Subcutaneous adipose tissue (tissue), 4 donors: Measurements from ENCODE around the gene LTN1. TPM values are rescaled to one million over a fixed set of nuclear protein-coding genes. Genes with fewer than 3 reads are reported as not detected.

Experiments used
- CTCF ChIP-seq: fragments of 450-650 bp; IDR thresholded peaks from one replicate; pipeline ENCODE4 v1.5.1; 2016; ENCODE audit warnings: low read depth, mild to moderate bottlenecking, control low read depth, antibody characterized with exemption, moderate library complexity
- total RNA-seq, 4 donors: library from RNA; depleted of rRNA; stranded (reverse); fragments of >200 nt; gene quantifications; one replicate each; pipeline ENCODE4 v1.1.0, GENCODE V29; 2016

LTN1 gene
- total RNA-seq, 4 donors from 2014 or later, result 19.2 to 36.7 (median 28.2) TPM

- TF ChIP-seq CTCF, result no peak
Measured at GRCh38 chr21:29007135-29007534, 14.5 kb upstream of the LTN1 start.

DNA sequence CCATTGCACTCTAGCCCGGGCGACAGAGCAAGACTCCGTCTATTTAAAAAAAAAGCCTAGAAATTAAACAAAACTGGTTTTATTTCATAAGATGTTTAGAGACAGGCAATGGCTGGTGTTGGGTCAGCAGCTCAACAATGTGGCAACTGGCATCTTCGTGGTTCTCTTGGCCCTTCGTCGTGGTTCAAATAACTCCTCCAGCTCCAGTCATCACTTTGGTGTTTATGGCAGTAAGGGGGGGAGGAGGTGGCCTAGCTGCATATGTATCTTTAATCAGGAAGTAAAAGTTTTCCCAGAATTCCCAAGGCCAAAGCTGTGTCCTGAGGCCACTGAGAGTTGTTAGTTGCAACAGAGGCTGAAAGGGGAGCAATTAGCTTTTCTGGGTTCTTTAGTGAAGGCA lies 13.0 kb upstream of the LTN1 start:
- TF ChIP-seq CTCF, result no peak

GRCh38 chr21:29002442-29003144 lies 9.9 kb upstream of the LTN1 start:
- TF ChIP-seq CTCF, result no peak

DNA sequence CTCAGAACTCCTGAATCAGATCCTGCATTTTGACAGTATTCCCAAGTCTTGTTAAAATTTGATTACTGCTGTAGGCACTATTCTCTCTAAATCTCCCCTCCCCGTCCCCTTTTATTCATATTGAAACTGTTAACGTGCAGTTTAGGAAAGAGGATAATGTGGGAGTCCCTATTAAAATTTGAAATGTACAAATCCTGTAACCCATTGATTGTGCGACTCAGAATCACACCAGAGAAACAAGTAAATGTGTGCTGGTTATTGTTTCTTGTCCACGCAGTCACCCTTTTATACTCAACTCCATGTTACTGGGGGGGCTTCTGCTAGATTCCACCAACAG lies 584 bp upstream of the LTN1 start:
- TF ChIP-seq CTCF, result no peak

GRCh38 chr21:28991861-28992525 lies 684 bp downstream of the LTN1 start:
- no peak for TF ChIP-seq CTCF

DNA sequence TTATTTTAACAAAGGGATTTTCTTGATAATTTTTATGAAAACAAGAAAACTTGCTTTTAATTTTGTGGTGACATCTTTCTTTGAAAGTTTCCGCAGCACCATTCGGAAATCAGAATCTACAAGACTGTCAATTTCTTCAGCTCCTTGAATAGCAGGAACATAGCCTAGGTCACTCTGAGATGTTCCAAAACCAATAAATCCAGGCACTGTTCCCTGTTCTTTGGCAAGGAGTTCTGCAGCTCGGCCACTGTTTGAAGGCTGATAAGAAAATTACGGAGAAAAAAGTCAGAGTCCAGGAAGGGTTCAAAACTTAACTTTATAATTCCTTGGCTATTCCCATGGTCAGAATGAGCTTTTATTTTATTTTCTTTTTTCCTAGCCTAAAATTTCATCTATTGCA lies 6.0 kb downstream of the LTN1 start:
- TF ChIP-seq CTCF, result no peak

DNA sequence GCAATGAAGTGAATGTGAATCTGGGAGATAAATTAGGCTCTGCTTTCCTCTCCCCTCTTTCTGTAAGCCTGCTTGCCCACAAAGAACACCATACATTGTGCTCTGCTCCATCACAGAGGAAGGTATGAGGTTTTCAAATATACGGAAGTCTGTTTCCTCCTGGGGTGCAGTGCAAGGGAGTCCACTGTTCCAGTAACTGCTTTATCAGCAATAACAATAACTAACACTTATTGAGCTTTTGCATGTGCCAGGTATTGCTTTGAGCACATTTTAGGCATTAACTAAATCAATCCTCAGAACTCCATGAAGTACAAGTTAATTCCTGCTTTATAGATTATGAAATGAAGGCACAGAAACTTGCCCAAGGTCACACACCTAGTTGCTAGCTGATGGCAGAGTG lies 10.0 kb downstream of the LTN1 start:
- TF ChIP-seq CTCF, result no peak
